Activated CD4-positive, CD25-positive, alpha-beta regulatory T cell treated with anti-CD3 and anti-CD28 coated beads, Interleukin-2, amount 50 U/mL, for 16 hours (primary cell): Measurements from ENCODE around the gene ERVFRD-1.
A peak's percentile ranks its signal among the peaks of the same experiment; 100 is the strongest.

Experiments used
- DNase-seq: peaks from one replicate; pipeline ENCODE4 v3.0.0-alpha.2; 2020; ENCODE audit warnings: low read depth, low spot score

ERVFRD-1 gene

GRCh38 chr6:11110921-11111768 is at the start of gene ERVFRD-1:
ERVFRD-1 (minus strand) TSS chr6:11111725; CDS start chr6:11105310, 6,415 bp downstream.
- no peak for DNase-seq

DNA sequence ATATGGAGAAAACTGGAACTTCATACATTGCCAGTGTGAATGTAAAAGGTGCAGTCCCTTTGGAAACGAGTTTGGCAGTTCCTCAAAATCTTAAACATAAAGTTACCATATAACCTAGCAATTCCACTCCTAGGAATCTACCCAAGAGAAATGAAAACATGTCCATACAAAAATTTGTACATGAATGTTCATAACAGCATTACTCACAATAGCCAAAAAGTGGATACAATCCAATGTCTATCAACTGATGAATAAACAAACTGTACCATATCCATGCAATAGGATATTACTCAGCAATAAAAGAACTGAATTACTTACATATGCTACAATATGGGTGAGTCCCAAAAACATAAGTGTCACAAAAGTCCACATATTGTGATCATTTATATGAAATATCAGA is 48.7 kb upstream of the ERVFRD-1 start:
- DNase-seq = no peak

GRCh38 chr6:11155589-11155988 is 44.1 kb upstream of the ERVFRD-1 start:
- no peak for DNase-seq

DNA sequence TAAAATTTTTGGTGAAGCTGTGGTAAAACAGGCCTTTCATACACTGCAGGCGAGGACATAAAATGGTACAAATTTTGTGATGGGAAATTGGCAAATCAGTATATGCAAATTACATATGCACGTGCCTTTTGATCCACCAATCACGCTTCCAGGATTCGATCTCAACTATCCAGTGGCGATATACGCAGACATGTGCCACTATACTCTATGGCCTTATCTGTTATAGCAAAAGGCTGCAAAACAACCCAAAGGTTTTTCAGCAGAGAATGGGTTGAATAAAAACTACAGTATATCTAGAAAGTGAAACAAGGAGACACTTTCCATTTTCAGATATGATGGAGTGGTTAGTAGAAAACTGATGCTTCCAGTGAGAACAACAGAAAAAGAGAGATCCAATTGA is 41.9 kb upstream of the ERVFRD-1 start:
- no peak for DNase-seq

GRCh38 chr6:11152581-11152980 is 41.1 kb upstream of the ERVFRD-1 start:
- DNase-seq = no peak

DNA sequence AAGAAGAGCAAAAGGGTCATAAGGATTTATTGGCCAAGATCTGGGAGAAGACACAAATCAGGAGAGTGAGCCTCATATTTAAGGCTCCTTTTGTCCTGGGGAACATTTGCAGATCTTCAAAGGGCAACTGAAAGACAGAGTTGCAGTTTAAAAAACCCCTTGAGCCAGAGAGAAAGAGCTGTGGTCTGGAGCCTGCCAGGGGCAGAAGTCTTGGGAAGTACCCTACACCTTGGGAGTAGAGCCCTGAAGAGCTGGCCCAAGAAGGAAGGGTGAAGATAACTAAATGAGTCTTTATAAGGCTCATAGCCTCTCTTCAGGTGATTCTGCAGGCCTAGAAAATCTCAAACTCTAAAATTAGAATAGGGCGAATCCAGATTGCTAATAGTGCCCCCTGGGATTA is 40.0 kb upstream of the ERVFRD-1 start:
- DNase-seq = no peak

DNA sequence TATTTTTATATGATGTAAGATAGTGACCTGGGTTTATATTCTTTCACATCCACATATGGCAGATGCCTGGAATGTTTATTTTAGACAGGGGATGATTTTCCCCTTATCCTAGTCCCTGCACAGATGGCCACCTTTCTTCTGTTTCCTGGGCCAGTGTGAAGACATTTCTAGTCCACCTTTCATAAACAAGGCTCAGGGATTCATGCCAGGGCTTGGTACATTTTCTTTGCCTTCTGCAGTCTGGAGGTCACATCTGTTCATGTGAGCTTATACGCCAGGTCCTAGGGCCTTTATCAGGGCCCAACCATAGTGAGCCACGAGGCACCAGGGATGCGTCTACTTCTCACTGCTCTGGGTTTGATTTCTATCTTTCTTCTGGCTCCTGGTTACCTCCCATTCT is 38.0 kb upstream of the ERVFRD-1 start:
- DNase-seq = no peak

DNA sequence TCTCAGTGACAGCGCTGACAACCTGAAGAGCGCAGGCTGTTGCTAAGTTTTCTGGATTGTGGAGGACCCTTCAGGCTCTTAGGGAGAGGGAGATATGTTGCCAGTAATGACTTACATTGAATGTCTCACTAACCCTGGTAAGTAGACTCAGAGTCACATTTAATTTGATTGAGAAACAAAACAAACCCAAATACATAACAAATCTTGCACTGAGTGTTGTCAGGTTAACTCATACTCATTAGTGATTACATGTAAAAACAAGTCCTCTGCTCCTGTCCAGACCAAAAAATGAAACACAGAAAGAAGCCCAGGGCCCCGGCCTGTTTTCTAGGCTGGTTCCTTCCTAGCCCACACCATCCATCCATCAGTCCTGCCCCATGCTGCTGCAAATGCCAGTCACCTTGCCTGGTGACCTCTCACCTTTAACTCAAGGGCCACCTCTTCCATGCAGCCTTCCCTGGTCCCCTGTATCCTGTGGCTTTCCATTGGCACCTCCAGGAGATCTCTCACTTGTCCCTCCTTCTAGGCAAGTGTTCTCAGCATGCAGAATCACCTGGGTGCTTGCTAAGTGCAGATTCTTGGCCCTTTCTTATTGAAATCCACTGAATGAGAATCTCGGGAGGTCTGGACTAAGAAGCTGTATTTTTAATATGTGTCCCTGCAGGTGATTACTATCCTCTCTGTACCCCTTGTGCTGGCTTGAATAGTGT is 34.7 kb upstream of the ERVFRD-1 start:
- DNase-seq = no peak

DNA sequence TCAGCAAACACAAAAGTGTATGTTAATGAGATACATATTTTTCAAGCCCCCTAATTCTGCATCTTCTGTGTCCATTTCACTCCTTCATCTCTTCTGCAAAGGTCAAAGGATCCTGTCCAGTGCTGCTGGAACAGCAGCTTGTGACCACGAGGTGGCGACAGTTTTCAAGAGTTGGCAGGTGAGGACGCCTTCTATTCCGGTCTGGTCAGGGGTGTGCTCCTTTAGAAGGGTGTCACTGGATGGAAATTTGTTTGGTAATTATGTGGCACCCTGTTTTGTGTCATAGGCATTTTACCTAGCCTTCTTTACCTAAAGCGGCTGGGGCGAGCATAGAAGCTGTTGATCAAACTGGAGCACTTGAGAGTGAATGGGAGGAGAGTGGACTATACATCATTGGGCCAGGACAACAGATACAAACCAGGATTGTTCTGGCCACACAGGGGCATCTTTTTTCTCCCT is 32.9 kb upstream of the ERVFRD-1 start:
- DNase-seq = peak; percentile 60

- DNase-seq = no peak
Observed at GRCh38 chr6:11143394-11144371, 32.2 kb upstream of the ERVFRD-1 start.

DNA sequence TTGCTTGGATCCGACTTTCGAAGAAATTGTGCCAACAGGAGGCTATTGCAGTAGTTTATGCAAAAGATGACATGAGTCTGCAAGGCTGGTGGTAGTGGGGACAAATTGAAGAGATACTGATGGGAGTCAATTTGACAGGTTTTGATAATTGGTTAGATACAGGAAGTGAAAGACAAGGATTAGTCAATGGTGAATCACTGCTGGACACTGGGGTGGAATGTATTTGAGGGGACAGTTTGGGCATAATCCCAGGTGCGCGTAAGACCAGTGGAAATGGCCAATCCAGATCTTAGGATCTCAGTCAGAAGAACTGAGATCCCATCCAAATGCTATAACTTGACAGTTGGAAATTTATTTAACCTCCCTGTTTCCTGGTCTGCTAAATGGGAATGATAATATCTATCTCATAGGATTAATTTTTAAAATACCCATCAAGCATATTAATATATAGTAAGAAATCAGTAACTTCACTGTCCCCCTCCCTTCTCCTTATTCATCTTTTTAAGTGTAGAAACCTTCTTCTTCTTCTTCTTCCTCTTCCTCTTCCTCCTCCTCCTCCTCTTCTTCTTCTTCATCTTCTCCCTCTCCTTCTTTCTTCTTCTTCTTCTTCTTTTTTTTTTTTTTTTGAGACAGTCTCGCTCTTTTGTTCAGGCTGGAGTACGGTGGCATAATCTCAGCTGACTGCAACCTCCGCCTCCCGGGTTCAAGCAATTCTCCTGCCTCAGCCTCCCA is 30.9 kb upstream of the ERVFRD-1 start:
- no peak for DNase-seq

GRCh38 chr6:11141295-11141694 is 29.8 kb upstream of the ERVFRD-1 start:
- DNase-seq = no peak

GRCh38 chr6:11140056-11140455 is 28.5 kb upstream of the ERVFRD-1 start:
- DNase-seq = no peak

GRCh38 chr6:11139051-11139960 is 27.8 kb upstream of the ERVFRD-1 start:
- no peak for DNase-seq

DNA sequence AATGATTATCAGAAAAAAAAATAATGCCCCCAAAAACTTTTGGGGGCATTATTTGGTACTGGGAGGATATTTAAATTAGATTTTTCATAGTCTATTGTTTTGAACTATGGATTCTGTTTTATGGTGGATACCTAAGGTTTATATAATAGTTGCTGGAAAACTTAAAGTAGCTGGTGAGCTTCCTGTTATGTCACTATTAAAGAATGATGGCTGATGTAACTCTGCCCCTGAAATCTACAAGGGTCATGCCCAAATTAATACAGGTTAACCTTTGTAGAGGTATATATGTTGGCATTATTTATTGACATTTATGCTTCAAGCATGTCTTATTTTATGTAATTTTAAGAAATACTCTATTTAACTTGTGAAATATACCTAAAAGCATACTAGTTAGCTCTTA is 25.3 kb upstream of the ERVFRD-1 start:
- no peak for DNase-seq

- DNase-seq = no peak
Observed at GRCh38 chr6:11133281-11133680, 21.8 kb upstream of the ERVFRD-1 start.

DNA sequence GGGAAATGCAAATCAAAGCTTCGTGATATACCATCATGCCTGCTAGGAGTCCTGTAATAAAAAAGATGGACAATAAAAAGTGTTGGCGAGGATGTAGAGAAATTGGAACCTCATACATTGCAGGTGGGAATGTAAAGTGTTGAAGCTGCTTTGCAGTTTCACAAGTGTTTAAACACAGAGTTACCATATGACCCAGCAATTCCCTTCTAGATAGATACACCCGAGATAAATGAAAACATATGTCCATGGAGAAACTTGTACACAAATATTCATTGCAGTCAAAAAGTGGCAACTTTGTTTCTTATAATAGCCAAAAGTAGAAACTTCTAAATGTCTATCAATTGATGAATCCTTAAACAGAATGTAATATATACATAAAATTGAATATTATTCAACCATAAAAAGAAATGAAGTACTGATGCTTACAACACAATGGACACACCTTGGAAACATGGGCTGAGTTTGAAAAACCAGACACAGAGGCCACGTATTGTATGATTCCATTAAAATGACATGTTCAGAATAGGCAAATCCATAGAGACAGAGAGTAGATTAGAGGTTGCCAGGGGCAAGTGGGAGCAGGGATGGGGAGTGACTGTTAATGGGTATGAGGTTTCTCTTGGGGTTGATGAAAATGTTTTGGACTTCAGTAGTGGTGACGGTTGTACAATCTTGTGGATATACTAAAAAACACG is 20.8 kb upstream of the ERVFRD-1 start:
- DNase-seq = no peak

GRCh38 chr6:11130605-11131004 is 19.1 kb upstream of the ERVFRD-1 start:
- DNase-seq = no peak

DNA sequence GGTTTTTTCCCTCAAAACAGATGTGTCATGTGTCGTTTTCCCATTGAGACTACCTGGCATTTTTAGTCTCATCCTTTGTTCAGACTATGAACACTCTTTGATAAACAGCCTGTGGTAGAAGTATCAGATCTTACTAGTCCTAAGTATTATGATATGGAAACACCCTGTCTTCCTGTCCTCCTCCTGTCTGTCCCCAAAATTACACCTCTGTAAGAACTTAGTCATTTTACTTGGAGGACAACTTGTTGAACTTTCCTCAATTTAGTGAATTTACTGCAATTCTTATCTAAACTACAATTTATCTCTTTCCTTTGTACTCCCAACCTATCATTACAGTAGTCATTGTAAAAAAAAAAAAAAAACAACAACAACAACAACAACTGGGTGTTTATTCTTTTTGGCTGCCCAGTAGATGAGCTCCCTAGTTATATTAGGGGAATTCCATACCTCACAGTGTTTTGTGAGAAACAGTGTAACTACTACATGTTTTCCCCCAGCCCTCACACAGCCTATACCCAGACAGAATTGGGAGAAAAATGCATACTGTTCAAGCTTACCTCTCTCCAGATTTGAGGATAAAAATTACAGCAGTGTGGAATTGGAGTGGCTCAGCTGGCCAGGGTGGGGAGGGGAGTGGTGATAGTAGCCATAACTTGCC is 18.5 kb upstream of the ERVFRD-1 start:
- DNase-seq = no peak
